ENCODE data around the gene ALPG. TPM values are rescaled to one million over a fixed set of nuclear protein-coding genes. Genes with fewer than 3 reads are reported as not detected.
"Not testable (repeated sequence)": the region's sequence is repeated elsewhere in the genome, so short reads cannot be mapped to it uniquely, and the experiment has no call there.

Gene ALPG
- total RNA-seq, 1 donor from 2014 or later = not detected

DNA sequence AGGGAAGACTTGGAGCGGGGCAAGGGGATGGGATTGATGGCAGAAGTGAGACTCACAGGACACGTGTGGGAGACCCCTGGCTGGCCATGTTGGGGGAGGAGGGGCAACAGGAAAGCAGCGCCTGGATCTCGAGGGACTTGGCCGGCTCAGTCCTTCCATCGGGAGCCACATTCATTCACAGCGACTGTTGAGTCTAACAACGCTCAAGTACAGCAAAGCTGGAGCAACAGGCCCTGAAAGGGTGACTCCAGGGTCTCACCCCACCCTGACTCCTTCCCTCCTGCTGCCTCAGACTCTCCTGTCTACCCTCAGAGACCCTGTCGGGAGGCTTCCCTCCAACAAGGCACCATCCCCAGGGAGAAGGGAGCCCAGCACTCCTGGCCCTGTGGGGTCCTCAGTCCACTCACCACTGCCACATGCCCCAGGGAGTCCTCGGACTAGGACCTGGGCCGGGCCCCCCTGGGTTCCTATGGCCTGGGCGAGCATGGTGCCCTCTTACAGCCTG is 34.6 kb downstream of the ALPG start:
- no peaks in the 10 kb centered on the region for H3K79me2 ChIP-seq (ENCODE audit: low read depth)
- no peaks in the 10 kb centered on the region for H3K4me1 Mint-ChIP-seq
- no peak overlapping the region for H3K4me3 Mint-ChIP-seq
- H3K9me3 ChIP-seq (ENCODE audit: low read depth) = no peaks in the 10 kb centered on the region
- H3K9me3 Mint-ChIP-seq = no peaks in the 10 kb centered on the region
- no peak for DNase-seq (ENCODE audit: low spot score)
- no peaks in the 10 kb centered on the region for H3K36me3 ChIP-seq
- no peak overlapping the region for H3K4me3 ChIP-seq
- no peak overlapping the region for H3K27ac Mint-ChIP-seq
- no peak overlapping the region for H3K9ac ChIP-seq
- no peak overlapping the region for H3K4me2 ChIP-seq
- no peaks in the 10 kb centered on the region for H3K4me1 ChIP-seq
- no peaks in the 10 kb centered on the region for H3K36me3 Mint-ChIP-seq
- no peak overlapping the region for H3K27ac ChIP-seq
- no peaks in the 10 kb centered on the region for H3K27me3 ChIP-seq
- no peak for TF ChIP-seq EZH2phosphoT487 (IDR thresholded peaks at IDR 0.05)
- TF ChIP-seq, protein P1, sequence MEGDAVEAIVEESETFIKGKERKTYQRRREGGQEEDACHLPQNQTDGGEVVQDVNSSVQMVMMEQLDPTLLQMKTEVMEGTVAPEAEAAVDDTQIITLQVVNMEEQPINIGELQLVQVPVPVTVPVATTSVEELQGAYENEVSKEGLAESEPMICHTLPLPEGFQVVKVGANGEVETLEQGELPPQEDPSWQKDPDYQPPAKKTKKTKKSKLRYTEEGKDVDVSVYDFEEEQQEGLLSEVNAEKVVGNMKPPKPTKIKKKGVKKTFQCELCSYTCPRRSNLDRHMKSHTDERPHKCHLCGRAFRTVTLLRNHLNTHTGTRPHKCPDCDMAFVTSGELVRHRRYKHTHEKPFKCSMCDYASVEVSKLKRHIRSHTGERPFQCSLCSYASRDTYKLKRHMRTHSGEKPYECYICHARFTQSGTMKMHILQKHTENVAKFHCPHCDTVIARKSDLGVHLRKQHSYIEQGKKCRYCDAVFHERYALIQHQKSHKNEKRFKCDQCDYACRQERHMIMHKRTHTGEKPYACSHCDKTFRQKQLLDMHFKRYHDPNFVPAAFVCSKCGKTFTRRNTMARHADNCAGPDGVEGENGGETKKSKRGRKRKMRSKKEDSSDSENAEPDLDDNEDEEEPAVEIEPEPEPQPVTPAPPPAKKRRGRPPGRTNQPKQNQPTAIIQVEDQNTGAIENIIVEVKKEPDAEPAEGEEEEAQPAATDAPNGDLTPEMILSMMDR (IDR thresholded peaks at IDR 0.05) = no peak
- no peaks in the 10 kb centered on the region for H4K20me1 ChIP-seq (ENCODE audit: low read depth)
- H3F3A ChIP-seq (ENCODE audit: low read depth) = no peaks in the 10 kb centered on the region
- peaks cover 15% of the 10 kb centered on the region for H3K27me3 Mint-ChIP-seq (ENCODE audit: insufficient read depth, low read depth)
- H2AFZ ChIP-seq (replicated peaks) = no peak overlapping the region

- not testable (repeated sequence) for H3K4me1 ChIP-seq; H3K36me3 Mint-ChIP-seq; H3K27ac Mint-ChIP-seq; H3K4me2 ChIP-seq; H3K36me3 ChIP-seq; H3K9me3 ChIP-seq (ENCODE audit: low read depth); H3K27ac ChIP-seq; H2AFZ ChIP-seq (replicated peaks); H3K4me3 Mint-ChIP-seq; H3K4me1 Mint-ChIP-seq; H4K20me1 ChIP-seq (ENCODE audit: low read depth); H3K9ac ChIP-seq; H3K4me3 ChIP-seq; H3K27me3 ChIP-seq; DNase-seq (ENCODE audit: low spot score); H3K79me2 ChIP-seq (ENCODE audit: low read depth); H3F3A ChIP-seq (ENCODE audit: low read depth); H3K9me3 Mint-ChIP-seq
- peaks cover 15% of the 10 kb centered on the region for H3K27me3 Mint-ChIP-seq (ENCODE audit: insufficient read depth, low read depth)
These were observed 35.3 kb downstream of the ALPG start for GRCh38 chr2:232441922-232442321.

GRCh38 chr2:232442431-232442830 is 35.8 kb downstream of the ALPG start:
- H3K27me3 ChIP-seq = peaks cover 11% of the 10 kb centered on the region
- H3K36me3 Mint-ChIP-seq; H3K4me2 ChIP-seq; H3K9me3 Mint-ChIP-seq; H4K20me1 ChIP-seq (ENCODE audit: low read depth); H2AFZ ChIP-seq (replicated peaks); H3K27ac Mint-ChIP-seq; H3K4me1 ChIP-seq; H3K79me2 ChIP-seq (ENCODE audit: low read depth); H3K4me3 Mint-ChIP-seq; H3K36me3 ChIP-seq; H3K9ac ChIP-seq; H3K9me3 ChIP-seq (ENCODE audit: low read depth); H3K4me3 ChIP-seq; H3K27ac ChIP-seq; H3F3A ChIP-seq (ENCODE audit: low read depth); H3K4me1 Mint-ChIP-seq; DNase-seq (ENCODE audit: low spot score): not testable (repeated sequence)
- H3K27me3 Mint-ChIP-seq (ENCODE audit: insufficient read depth, low read depth) = peaks cover 13% of the 10 kb centered on the region

GRCh38 chr2:232443047-232443446 is 36.4 kb downstream of the ALPG start:
- not testable (repeated sequence) for H3K36me3 Mint-ChIP-seq
- peaks cover 14% of the 10 kb centered on the region for H3K4me1 Mint-ChIP-seq

DNA sequence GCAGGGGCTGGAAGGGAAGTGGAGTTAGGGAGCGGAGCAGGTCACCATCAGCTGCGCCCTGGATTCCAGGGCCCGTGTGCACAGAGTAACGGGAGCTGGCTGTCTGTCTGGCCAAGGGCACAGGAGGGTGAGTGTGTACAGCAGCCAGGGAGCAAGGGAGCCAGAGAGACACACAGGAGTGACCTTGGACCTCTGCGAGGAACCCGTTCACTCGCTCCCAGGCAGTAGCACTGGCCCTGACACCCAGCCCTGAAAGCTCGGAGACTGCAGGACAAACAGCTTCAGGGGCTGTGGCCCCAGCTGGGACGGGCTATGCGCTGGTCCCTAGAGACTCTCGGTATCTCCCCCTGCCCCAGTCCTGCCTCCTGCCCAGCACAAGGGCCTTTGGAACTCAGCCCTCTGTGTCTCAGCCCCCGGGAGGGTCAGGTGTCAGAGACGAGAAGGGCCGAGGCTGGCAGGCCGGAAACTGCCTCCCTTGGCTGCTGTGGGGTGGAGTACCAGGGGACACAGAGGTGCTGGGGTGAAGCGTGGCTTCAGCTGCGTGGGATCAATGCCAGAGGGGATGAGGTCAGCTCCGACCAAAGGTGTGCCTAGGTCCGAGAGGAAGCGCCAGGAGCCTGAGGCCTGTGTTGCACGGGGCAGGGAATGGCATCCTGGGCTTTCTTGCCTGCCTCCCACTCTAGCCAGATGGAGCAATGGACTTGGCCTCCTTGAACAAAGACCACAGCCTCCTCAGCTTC is 37.2 kb downstream of the ALPG start:
- not testable (repeated sequence) for H3K4me3 ChIP-seq; H3K9ac ChIP-seq; H3K36me3 ChIP-seq; H3K9me3 ChIP-seq (ENCODE audit: low read depth); DNase-seq (ENCODE audit: low spot score); H2AFZ ChIP-seq (replicated peaks); H3K27ac Mint-ChIP-seq; H4K20me1 ChIP-seq (ENCODE audit: low read depth); H3K4me2 ChIP-seq; H3K79me2 ChIP-seq (ENCODE audit: low read depth); H3K36me3 Mint-ChIP-seq; H3K9me3 Mint-ChIP-seq; H3K4me1 ChIP-seq; H3K27ac ChIP-seq; H3K4me3 Mint-ChIP-seq; H3F3A ChIP-seq (ENCODE audit: low read depth)
- peaks cover 19% of the 10 kb centered on the region for H3K4me1 Mint-ChIP-seq
- H3K27me3 ChIP-seq = peaks cover 16% of the 10 kb centered on the region
- peaks cover 11% of the 10 kb centered on the region for H3K27me3 Mint-ChIP-seq (ENCODE audit: insufficient read depth, low read depth)

More at GRCh38 chr2:232443047-232443446, 36.4 kb downstream of the ALPG start:
- peaks cover 13% of the 10 kb centered on the region for H3K27me3 Mint-ChIP-seq (ENCODE audit: insufficient read depth, low read depth)
- H3K27ac Mint-ChIP-seq; H3K27ac ChIP-seq; H3K4me2 ChIP-seq; H3K4me3 ChIP-seq; H3K4me3 Mint-ChIP-seq; H3K9me3 Mint-ChIP-seq; H4K20me1 ChIP-seq (ENCODE audit: low read depth); H3K9ac ChIP-seq; H3K9me3 ChIP-seq (ENCODE audit: low read depth); DNase-seq (ENCODE audit: low spot score); H3K4me1 ChIP-seq; H3K79me2 ChIP-seq (ENCODE audit: low read depth); H3F3A ChIP-seq (ENCODE audit: low read depth); H3K36me3 ChIP-seq; H2AFZ ChIP-seq (replicated peaks): not testable (repeated sequence)
- H3K27me3 ChIP-seq = peaks cover 15% of the 10 kb centered on the region
